HG02571 (cell line): Measurements from ENCODE around the gene CD247.

Source experiments
- ATAC-seq: cut with Tn5 transposase; IDR thresholded peaks from one replicate; pipeline ENCODE4 v1.9.1; 2021; ENCODE audit warnings: mild to moderate bottlenecking, moderate library complexity; ENCODE audit not compliant: unreplicated experiment

CD247 gene

DNA sequence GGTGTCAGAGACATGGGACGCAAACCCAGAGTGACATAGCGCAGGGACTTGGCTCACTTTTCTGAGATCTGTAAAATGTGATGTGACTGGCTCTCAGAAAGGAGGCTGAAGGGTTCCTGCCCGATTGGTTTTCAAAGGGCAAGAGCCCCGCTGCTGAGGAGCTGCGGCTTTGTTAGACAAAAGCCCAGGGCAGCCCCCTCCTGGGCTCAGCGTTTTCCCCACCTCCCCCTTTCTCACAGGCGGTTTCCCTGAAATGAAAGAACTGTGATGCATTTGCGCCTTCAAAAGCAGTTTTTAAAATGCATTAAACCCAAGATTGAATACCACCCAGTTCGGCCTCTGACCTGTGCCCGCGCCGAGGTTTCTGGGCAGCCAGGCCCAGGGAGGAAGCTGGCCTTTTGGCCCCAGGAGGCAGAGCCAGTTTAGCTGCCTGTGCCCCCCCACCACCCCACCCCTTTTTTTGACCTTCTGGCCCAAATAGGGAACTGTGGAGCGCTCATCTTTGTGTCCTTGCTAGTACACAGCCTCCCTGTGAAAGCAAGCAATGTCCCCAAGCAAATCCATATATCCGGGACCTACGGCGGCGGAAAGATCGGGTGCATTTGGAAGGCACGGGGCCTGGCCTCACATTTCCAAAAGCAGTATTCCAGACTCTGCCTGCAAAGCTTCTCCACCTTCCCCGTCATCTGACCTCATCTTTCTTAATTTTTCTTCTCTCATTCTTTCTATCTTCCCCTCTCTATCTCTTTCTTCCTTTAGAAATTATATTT, 28.6 kb downstream of the CD247 start:
- ATAC-seq, result no peak

DNA sequence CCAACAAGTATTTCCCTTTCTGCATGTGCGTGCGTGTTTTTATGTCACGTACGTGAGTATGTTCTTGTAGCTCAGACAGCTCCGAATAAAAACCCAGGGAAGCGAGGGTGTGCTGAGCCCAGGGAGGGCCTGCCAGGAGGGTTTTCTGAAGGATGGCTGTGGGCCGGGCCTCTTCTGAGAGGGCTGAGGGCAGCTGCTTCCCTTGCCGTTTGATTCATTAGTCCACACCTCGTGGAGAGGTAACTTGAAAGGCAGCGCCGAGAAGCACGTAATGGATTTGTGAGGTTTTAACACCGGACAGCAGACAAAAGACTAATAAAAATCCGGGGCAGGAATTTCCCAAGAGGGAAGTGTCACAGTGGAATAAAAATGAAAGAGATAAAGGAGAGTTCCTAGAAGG, 29.5 kb downstream of the CD247 start:
- no peak for ATAC-seq

DNA sequence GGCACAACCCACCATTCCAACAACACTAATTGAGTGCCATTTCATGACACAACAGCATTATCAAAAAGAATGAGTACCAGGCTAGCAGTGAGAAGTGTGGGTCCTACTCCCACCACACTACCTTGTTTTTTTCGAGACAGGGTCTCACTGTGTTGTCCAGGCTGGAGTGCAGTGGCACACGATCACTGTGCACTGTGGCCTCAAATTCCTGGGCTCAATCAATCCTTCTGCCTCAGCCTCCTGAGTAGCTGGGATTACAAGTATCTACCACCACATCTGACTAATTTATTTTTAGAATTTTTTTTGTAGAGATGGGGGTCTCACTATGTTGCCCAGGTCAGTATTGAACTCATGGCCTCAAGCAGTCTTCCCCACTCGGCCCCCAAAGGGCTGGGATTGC, 30.7 kb downstream of the CD247 start:
- ATAC-seq, result no peak

DNA sequence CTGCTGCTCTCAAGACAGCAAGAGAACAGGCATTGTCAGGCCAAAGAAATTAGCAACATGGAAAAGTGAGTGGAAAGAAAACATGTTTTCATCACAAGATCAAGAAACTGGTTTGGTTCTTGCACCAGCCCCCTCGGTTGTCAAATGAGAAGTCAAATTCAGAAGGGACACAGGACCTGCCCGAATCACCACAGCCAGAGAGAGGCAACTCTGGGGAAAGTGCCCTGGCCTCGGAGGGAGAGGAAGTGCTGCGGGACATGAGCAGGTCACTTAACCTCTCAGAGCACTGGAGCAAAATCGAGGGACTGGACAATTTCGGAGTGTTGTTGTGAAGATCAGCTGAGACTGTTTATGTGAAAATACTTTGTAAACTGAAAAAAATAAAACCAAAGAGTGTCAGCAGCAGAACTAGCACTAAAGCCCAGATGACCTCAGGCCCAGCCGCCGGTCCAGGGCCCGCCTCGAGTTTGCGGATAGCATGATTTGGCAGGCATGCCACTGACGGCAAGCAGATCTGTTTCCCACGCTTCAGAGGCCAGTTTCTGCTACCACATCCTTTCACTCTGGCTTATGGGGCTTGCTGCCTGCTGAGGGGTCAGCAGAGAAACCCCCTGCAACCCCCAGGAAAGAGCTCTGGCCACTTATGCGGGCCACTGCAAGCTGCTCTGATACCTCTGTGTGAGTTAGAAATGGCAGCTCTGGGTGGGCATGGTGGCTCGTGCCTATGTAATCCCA, 32.1 kb downstream of the CD247 start:
- ATAC-seq, result no peak

DNA sequence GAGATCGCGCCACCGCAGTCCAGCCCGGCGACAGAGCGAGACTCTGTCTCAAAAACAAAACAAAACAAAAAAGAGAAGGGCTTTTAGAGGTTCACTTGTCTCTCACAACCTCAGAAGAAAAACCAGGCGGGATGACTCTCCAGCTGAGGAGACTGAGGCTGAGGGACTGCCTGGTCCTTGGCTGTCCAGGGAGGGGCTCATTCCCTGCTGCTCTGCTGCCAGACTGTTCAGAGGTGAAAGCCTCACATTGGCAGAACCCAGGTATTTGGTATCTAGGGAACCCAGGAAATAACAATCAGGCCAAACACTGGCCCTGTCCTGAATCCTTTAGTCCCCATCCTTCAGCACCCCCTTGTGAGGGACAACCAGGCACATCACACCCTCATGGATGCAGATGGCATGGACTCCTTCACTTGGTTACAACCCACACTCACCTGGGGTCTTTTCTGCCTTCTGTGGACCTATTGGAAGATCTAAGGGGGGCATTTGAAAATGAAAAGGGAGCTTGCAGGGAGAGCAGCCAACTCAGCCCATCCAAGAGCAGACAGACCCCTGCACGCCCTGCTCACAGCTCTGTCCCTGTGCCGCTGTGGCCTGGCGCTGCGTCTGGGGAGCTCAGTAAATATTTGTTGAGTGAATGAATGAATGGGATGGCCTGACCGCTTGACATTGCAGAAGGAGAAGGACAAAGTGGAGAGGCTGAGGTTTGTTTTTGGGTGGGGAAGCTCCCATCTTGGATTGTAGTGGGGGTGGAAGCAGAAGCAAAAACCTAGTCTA, 33.4 kb downstream of the CD247 start:
- ATAC-seq, result no peak

DNA sequence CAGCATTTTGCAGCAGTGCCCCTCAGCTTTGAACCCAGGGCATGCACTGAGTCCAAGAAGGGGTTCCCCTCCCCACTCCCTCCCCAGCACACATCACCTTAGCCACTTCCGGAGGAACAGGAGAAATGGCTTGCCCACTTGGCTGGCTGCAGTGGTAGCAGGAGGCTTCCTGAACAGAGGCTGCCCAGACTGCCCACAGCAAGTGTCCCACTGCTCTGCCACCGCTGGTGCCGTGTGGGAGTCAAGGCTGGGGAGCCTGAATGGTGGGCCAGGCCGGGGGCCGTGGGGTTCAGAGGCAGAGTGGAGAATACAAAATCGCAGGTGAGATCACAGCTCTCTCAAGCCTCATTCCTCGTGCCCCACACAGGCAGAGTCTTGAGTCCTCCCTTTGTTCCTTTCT, 34.5 kb downstream of the CD247 start:
- no peak for ATAC-seq

DNA sequence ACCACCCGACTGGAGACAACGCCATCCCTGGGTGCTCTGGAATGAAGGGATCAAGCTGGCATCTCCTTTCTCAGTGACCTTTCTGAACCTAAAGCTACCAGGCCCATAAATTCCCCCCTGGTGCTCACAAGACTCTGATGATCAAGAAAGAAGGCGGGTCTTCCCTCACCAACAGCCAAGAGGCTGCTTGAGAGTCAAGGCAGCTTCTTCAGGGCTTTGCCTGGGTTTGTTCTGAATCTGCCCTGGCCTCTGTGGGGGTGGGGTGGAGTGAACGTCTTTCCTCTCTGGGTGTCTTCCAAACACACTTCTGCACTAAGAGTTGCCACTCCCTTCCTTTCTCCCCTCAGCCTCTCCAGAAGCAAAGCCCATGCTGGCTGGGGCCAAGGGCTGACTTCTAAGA, 36.1 kb downstream of the CD247 start:
- no peak for ATAC-seq

DNA sequence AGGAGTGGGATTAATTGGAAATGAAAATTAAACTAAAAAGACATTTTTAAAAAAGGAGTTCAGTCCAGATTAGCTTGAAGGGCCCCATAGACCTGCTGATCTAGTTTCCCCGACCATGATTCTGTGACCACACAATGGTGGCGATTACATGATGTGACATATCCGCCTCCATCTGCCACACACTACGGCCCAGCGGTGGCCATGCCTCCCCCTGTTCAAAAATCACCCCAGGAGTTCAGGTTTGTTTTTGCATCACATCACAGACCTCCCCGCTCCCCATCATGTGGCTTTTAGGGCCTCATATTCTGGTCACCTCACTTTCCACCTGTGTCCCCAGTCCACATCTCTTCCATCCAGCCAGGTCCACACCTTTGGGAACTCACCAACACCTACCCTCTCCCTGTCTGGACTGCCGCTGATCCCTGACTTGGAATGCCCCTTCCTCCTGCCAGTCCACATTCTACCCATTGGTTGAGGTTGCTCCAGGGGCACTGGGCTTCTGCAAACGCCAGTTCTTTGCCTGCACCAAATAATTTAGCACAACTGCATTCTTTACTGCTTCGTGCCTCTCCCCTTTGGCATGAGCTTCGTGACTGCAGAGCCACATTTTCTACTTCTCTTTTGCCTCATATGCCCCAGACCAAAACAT, 38.9 kb downstream of the CD247 start:
- no peak for ATAC-seq

DNA sequence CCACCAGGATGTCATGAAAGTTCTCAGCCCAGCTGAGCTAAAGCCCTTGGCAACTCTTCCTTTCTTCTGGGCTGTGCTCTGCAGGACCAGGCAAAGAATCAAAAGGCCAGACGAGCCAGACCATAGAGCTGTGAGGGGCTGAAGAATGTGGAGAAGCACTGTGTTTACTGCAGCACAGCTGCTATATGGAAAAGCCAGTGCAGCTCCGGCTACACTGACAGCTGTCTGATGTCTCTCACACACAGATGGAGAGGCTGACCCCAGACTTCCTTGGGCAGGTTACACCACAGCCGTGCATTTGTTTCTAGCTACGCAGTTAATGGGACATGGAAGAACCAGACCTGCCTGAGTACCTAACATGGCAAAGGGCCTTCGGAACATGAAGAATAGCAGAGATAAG, 40.3 kb downstream of the CD247 start:
- ATAC-seq, result no peak

DNA sequence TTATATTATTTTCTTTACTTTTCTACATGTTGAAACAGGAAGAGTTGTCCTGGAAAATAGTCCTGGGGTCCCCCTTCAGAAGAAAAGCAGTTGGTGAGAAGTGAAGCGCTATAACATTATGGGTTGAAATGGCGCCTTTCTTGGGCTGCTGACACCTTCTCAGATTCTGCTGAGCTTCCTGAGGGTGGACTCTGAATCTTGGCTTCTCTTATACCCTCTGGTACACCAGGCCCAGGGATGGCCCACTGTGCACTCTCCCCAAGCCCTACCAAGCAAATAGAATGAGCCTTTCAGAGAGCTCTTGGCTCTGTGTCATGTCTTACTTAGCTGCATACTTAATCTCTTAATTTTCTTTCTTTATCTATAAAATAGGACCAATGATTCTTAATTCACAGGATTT, 42.3 kb downstream of the CD247 start:
- ATAC-seq, result no peak

DNA sequence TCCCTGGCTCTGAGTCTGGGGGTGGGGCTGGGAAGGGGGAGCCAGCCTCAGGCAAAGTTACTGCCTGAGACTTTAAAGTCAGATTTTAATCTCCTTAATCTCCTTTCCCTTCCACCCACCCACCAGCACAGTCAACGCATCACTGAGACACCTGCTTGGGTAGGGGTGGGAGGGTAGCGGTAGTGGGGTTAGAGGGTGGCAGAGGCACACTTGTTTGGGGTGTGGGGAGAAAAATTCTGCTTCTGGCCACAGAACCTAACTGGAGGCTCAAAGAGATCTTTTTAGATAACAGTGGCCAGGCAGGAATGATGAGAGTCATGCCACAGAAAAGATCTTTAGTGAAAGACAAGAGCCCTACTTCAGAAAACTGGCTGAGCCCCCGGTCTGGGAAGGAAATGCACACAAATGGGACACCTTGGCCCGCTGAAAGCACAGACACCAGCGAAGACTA, 44.1 kb downstream of the CD247 start:
- ATAC-seq, result no peak

DNA sequence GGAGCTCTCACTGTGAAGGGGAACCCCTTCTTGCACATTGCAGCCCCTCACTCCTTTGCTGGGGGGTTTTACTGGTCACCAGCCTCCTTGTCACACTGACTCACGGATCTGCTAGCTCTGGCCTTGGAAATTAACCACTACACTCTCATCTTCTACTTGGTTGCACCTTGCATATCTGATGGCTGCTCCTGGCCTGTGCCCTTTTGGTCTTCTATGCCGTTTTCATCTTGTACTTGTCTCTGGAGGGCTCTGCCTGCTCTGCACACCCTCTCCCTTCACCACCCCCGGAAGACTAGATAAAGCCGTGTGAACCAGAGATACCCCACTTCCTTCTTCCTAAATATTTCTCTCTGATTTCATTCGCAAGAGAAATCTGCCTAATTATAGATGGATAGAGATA, 44.6 kb downstream of the CD247 start:
- no peak for ATAC-seq

DNA sequence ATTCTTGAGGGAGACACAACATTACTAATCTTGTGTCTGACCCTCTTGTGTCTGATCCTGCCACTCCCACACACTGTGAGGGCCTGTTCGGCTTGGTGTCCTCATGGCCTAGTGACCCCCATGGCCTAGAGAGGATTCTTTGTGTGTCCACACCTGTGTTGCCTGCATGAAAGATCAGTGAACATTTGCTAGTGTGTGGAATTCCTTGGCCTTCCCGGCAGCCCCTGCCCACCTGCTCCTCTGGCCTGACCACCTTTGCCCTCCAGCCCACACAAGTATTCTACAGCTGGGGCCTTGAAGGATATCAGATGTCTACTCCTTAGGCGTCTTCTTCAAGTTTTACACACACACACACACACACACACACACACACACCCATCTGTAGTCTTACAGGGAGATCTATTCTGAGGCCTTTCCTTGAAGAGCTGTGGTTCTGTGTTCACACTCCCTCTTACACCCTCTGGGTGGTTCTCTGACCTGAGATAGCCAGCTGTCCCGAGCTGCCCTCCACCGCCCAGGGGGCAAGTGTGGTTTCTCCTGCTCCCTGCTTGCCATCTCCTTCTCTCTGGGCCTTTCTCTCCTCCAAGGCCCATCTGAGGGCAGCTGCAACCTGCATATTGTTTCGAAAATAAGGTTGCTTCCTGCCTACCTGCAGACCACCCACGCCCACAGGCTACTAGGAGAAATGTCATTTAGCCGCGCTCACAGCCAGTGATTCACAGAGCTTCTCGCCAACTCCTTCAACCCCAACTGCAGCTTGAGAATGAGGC, 45.4 kb downstream of the CD247 start:
- ATAC-seq, result no peak

DNA sequence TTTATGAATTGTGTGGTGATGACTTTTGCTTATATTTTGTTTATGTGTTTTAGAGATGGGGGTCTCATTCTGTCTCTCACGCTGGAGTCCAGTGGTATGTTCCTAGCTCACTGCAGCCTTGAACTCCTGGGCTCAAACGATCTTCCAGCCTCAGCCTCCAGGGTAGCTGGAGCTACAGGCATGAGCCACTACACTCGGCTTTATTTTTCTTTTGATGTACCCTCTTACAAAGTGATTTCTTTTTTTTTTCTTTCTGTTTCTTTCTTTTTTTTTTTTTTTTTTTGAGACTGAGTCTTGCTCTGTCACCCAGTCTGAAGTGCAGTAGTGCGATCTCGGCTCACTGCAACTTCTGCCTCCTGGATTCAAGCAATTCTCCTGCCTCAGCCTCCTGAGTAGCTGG, 46.8 kb downstream of the CD247 start:
- no peak for ATAC-seq

DNA sequence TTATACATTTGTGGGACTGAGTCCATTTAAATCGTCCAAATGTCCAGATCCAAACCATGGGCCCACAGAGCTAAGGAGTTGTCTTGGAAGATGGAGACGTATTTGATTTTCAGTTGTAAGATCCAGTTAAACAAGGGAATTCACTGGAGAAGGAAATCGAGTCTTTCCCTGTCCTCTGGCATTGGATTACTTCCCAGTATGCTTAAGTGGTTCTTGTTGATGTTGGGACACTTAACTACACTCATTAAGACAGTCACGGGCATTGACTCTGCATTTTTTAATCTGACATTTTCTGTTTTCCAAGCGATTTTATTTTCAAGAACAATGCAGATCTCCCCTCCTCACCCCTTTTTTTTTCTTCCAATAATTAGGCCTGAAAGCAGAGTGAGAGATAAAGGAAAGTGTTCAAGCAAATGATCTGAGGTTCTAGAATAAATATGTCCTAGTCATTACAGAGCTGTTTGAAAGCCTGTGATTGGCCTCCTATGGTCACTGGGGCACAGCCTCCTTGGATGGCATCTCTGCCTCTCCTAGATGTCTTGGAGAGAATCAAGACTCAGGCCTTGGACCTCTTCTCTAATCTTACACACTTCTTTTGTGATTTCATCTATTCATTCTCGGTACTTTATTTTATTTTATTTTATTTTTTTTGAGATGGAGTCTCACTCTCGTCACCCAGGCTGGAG, 48.9 kb downstream of the CD247 start:
- ATAC-seq, result no peak

DNA sequence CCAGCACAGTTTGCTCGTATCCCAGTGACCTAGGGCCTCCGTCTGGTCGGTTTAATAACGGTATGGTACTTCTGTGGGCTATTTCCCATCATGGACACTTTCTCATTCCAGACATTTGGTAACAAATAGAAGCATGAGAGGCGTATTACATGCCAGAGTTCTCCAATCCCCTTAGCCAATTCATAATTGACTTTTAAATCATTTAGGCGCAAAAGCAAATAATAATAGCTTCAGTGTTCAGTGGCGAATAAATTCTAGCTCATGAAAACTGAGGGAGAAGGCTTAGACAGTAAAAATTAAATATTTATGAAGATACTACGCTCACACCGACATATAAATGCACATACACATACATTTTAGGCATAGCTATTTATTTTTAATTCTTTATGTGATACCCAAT, 50.6 kb downstream of the CD247 start:
- no peak for ATAC-seq

DNA sequence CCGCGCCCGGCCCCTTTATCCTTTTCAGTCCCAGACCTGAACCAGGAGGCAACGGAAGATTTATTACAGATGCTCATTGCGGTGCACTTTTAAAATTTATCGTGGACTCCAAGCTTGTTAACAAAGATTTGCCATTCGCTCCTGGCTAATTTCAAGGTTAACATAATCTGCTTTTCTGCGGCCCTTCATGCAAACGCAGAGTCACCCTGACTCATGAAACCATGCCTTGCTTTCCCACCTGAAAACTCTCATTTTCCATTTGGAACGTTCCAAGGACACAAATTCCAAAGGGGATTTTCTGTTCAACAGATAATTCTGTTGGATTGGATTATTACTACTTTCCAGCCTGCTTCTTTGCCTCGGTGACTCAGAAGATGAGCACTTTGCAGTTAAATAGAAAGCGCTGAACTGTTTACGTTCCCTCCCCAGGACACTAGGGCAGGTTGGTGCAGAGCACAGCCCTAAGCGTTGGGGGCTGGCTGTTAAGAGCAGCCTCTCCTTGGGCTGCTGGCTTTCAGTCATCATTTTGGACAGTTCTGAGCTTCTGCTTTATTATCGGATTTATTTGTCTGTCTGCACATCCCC, 51.1 kb downstream of the CD247 start:
- ATAC-seq, result no peak

DNA sequence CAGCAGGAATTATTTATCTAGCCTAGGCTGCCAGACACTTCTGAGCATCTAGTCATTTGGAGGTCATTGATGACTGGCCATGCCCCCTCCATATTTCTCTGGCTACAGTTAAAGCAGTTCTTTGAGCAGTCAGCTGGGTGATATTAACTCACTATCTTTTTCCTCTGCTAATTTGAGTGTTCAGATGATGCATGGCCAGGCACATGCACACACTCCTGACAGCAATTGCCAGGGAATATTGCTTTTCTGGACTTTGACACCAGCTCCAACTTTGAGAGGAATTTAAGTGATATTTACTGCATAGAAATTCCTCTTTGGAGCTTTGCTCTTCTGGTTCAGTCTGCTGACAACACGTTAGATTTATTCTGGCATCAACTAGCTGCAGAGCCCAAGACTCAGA, 52.6 kb downstream of the CD247 start:
- ATAC-seq, result no peak

DNA sequence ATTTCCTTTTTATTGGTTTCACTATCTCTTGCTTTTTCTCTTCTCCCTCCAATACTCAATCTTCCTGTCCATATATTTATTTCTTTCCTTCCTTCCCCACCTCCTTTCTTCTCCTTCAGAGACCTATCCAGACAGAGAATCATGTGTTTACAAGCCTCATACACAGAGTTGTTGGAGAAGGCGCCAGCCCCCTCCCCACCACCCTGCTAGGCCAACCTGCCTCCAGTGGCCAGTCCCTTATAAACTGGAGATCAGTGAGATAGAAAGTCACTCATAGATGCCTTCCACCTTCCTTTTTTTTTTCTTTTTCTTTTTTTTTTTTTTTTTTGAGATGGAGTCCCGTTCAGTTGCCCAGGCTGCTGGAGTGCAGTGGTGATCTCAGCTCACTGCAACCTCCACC, 53.3 kb downstream of the CD247 start:
- no peak for ATAC-seq
